HG03457 (cell line): Measurements from ENCODE around the gene NID1.
"Not testable (repeated sequence)": the region's sequence is repeated elsewhere in the genome, so short reads cannot be mapped to it uniquely, and the experiment has no call there.

ENCODE experiments used
- ATAC-seq: cut with Tn5 transposase; IDR thresholded peaks from one replicate; pipeline ENCODE4 v1.9.1; 2021; ENCODE audit warnings: moderate number of reproducible peaks; ENCODE audit not compliant: unreplicated experiment

Gene NID1

DNA sequence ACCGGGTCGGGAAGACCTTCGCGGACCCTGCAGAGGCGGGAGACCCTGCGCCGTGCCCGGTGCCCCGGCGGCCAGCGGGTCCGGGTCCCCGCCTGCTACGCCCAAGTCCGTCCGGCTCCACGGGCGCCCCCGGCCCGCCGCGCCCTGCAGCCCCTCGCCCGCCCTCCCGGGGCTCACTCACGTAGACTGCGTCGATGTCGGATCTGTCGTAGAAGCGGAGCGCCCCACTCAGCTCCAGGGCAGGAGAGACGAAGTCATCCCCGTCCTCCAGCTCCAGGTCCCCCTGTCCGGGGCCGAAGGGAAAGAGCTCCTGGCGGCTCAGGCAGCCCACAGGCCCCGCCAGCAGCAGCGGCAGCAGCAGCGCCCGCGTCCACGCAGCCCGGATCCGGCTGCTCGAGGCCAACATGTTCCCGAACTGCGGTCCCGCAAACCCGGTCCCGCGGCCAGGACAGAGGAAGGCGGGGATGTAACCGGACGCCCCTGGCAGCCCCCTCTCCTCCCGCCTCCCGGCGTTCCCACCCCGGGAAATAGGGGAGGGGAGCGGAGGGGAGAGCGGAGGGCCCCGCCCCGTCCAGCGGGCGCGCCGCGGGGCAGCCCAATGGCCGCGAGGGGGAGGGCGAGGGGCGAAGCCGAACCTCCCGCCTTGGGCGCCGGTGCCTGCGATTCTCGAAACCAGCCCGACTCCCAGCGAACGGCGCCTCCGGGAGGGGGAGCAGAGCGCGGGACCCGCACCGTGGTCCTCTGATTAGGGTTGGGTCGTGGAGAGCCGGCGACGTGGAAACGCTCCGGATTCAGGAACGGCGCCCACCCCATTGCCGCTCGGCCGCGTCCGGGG, at the start of gene NID1:
TSS of gene NID1 (minus strand) at position 417 of the 835 bp plus-strand sequence. CDS start at position 406, 11 bp downstream.
- ATAC-seq = no peak

DNA sequence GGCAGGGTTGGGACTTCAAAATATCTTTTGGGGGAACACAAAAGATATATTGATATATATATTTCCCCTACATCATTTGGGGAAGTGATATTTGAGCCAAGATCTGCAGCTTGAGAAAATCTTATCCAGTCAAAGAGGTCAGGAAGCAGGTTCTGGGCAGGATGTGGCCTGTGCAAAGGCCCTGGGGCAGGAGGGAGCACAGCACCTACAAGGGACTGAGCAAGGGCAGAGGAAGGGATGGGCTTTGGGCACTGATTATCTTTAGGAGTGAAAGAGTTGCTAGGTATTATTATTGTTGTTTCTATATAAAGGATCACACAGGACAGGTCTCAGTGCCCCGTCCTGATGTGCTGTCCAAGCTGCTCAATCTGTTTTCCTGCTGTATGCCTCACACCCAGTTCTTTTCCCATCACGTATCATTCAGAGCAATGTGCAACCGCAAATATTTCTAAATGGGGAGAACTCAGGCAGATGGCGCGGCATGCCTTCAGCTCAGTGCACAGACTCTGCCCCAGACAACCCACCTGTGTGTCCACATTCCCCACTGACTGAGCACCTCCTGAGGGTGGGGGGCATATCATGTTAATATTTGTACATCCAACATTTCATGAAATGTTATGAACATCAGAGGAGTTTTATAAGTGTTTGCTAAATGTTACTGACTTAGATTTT, 49.3 kb upstream of the NID1 start:
- no peak for ATAC-seq

DNA sequence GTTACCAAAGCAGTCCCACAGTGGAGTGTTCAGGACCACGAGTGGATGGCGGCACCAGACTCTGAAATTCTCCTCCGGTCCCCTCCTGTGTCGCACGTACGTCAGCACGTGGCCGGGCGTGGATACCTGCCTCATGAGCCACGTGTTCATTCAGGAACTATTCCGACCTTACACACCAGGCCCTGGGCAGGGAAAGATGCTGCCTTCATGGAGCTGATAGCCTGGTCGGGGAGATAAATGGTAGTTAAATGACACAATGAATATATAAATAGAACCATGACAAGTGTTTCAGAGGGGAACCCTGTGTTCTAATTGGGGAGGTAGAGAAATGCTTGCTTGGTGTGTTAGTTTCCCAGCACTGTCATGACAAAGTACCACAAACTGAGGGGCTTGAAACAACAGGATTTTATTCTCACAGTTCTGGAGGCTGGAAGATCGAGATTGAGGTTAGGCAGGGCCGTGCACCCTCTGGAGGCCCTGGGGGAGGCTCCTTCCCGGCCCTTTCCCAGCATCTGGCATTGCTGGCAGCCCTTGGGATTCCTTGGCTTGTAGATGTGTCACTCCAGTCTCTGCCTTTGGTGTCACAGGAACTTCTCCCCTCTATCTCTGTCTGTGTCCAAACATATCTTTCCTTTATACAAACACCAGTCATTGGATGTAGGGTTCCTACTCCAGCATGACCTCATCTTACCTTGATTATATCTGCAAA, 48.6 kb upstream of the NID1 start:
- no peak for ATAC-seq

DNA sequence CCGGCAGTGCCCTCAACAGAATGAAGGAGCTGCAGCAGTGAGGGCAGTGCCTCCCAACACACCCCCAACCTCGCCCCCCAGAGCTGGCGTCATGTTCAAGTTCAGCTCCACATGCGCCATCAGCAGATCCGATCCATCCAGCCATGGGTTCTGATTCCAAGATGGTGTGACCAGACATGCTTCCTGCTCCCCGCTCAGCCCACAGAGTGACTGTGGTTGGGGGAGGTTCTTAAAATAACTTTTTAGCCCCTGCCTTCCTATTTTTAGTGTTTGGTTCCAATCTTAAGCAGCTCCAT, 47.4 kb upstream of the NID1 start:
- no peak for ATAC-seq

DNA sequence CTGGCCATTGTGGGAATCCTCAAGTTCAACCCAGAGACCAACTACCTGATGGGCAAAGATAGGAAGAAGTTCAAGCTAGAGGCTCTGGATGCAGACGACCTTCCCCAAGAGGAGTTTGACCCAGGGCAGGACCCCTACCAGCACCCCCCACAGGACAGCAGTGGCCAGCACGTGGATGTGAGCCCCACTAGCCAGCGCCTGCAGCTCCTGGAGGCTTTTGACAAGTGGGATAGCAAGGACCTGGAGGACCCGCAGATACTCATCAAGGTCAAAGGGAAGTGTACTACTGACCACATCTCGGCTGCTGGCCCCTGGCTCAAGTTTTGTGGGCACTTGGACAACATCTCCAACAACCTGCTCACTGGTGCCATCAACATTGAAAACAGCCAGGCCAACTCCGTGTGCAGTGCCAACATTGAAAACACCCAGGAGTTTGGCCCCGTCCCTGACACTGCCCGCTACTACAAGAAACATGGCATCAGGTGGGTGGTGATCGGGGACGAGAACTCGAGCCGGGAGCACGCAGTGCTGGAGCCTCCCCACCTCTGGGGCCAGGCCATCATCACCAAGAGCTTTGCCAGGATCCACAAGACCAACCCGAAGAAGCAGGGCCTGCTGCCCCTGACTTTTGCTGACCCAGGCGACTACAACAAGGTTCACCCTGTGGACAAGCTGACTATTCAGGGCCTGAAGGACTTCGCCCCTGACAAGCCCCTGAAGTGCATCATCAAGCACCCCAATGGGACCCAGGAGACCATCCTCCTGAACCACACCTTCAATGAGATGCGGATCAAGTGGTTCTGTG, 46.8 kb upstream of the NID1 start:
- no peak for ATAC-seq

GRCh38 chr1:236110137-236110536, 45.2 kb upstream of the NID1 start:
- ATAC-seq = no peak

DNA sequence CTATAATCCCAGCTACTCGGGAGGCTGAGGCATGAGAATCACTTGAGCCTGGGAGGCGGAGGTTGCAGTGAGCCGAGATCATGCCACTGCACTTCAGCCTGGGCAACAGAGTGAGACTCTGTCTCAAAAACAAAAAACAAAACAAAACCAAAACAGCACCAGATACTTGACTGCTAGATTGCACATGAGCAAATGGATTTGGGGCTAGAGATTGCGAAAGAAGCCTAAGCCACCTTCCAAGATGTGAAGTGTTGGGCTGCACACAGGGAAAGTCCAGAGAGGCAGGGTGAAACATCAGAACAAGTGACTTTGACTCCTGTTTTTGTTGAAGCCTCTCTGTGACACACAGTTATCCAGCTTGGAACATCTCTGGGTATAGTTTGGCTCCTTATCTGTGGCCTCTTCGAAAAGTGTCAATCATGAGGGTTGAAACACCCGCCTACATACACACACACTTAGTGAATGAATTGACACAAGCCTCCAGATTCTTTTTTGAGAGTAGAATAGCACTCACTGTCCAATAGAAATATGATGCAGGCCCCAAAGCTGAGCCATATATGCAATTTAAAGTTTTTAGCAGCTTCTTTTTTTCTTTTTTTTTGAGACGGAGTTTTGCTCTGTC, 43.2 kb upstream of the NID1 start:
- no peak for ATAC-seq

DNA sequence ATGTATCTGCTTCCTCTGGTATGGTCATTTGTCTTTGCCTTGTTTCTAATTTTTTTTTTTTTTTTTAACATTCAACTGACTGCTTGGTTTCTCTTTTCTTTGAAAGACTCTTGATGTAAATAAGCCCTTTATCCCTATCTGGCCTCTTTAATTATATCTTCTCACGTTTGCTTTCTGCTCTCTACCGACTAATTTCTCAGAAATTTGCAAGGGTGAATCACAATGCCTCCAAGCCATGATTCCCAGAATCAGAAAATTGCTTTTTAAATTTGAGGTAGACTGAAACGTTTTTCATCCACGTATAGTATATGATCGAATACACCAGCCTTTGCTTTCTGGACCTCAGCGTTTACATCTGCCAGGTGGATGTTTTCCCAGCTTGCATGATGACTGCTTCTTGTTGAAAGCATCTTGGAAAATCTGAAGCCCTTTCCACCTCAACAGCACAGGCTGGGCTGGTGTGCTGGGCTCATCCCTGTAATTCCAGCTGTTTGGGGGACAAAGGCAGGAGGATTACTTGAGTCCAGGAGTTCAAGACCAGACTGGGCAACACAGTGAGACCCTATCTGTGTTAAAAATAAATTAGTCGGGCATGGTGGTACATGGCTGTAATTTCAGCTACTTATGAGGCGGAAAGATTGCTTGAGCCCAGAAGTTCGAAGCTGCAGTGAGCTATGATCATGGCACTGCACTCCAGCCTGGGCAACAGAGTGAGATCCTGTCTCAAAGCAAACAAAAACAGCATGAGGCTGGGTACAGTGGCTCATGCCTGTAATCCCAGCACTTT, 42.4 kb upstream of the NID1 start:
- no peak for ATAC-seq

- ATAC-seq = no peak
Observed at GRCh38 chr1:236103646-236104218, 38.8 kb upstream of the NID1 start.

- no peak for ATAC-seq
Observed at GRCh38 chr1:236103059-236103458, 38.2 kb upstream of the NID1 start.

DNA sequence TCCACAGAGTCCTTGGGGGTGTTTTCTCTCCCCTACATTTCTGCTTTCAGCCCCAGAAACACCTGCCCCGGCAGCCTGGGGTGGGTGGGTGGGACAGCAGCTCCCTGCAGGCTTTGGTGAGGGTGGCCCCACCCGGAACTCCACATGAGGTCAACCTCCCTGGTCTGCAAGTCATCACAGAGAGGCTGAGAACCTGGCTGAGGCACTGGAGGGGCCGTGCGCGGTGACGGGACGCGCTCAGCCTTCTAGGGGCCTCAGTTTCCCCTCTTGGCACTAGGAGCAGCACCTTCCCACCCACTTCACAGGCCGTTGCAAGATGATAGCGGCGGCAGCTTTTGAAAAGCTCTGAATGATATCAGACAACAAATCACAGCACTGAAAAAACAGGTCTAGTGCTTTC, 37.7 kb upstream of the NID1 start:
- ATAC-seq = no peak

DNA sequence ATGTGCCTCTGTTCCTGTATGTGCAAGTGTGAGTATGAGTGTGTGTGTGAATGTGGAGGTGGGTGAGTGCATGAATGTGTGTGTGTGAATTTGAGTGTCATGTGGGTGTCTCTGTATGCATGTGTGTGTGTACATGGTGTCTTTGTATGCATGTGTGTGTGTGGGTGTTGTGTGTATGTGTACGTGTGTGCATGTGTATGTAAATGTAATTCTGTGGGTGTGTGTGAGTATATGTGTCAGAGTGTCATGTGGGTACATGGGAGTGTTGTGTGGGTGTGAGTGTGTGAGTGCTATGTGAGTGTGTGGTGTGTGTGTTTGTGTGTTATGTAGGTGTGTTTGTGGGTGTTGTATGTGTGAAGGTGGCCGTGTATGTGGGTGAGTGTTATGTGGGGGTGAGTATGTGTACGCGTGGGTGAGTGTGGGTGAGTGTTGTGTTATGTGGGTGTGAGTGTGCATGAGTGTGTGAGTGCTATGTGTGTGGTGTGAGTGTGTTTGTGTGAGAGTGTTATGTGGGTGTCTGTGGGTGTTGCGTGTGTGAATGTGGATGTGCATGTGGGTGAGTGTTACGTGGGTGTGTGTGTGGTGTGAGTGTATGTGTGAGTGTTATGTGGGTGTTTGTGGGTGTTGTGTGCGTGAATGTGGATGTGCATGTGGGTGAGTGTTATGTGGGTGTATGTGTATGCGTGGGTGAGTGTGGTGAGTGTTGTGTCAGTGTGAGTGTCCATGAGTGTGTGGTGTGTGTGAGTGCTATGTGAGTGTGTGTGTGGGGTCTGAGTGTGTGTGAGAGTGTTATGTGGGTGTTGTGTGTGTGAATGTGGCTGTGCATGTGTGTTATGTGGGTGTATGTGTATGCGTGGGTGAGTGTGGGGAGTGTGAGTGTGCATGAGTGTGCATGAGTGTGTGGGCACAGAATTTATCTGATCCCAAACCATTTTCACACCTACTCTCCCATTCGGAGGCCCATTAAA, 36.6 kb upstream of the NID1 start:
- ATAC-seq = no peak

GRCh38 chr1:236100799-236101198, 35.9 kb upstream of the NID1 start:
- ATAC-seq = no peak

DNA sequence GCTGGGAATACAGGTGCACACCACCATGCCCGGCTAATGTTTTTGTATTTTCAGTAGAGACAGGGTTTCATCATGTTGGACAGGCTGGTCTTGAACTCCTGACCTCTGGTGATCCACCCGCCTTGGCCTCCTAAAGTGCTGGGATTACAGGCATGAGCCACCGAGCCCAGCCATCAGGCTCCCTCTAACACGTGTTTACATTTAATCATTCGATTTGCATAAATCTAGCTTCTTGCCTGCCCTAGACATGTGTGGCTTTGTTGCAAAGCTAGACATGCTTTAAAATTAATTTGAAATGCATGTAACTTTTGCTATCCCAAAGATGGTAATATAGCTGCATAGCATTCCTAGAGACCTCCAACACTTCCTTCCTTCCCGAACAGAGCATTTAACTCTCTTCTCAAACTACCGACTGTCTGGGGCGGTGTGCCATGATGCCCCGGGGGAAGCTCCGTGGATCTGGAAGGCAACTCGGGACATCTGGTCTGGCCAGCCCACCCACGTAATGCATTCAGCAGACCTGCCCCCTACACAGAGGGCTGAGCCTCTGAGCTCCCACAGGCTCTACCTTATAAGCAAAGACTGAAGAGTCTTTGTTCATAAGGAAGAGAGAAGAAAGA, 34.6 kb upstream of the NID1 start:
- no peak for ATAC-seq

DNA sequence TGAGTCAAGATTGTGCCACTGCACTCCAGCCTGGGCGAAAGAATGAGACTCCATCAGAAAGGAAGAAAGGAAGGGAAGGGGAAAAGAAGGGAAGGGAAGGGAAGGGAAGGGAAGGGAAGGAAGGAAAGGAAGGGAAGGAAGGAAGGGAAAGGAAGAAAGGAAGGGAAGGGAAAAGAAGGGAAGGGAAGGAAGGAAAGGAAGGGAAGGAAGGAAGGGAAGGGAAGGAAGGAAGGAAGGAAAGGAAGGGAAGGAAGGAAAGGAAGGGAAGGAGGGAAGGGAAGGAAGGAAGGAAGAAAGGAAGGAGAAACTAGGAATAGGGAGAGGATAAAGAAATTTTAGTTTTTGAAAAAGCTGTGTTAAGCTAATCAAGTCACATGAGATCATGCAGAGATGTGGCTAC, 33.4 kb upstream of the NID1 start:
- no peak for ATAC-seq

GRCh38 chr1:236096660-236097482, 32.0 kb upstream of the NID1 start:
- not testable (repeated sequence) for ATAC-seq
